ENCODE results near the gene EBPL. TPM values are rescaled to one million over a fixed set of nuclear protein-coding genes. Genes with fewer than 3 reads are reported as not detected.

The EBPL gene
- 101 and 109 TPM in 2 replicates for total RNA-seq

GRCh38 chr13:49690995-49691784 lies at the start of gene EBPL:
EBPL (minus strand) TSS chr13:49691486; CDS start chr13:49691424, 62 bp downstream.

GRCh38 chr13:49627831-49628652 lies 63.2 kb downstream of the EBPL start, which contains the start of gene ARL11:
ARL11 (plus strand) TSS chr13:49628507; CDS start chr13:49630448, 1,941 bp downstream.

Other genes with a start within 250 kb of the EBPL start
- 5.6 and 6.6 TPM in 2 replicates for gene CAB39L, start 247.4 kb downstream of the EBPL start, total RNA-seq
- gene SETDB2, start 247.2 kb downstream of the EBPL start, total RNA-seq: 2.3 and 4.0 TPM in 2 replicates
- 43.4 and 44.8 TPM in 2 replicates for gene PHF11, start 195.5 kb downstream of the EBPL start, total RNA-seq
- 16.2 and 16.6 TPM in 2 replicates for gene RCBTB1, start 105.9 kb downstream of the EBPL start, total RNA-seq
- gene ARL11, start 63.0 kb downstream of the EBPL start, total RNA-seq: 0.27 and 0.89 TPM in 2 replicates
- 32.6 and 34.0 TPM in 2 replicates for gene KPNA3, start 101.2 kb upstream of the EBPL start, total RNA-seq
- 8.5 and 11.1 TPM in 2 replicates for gene SPRYD7, start 244.9 kb upstream of the EBPL start, total RNA-seq